PC-9 (cell line): ENCODE data around the gene LENG9. TPM values are rescaled to one million over a fixed set of nuclear protein-coding genes. Genes with fewer than 3 reads are reported as not detected.
"Not testable (repeated sequence)": the region's sequence is repeated elsewhere in the genome, so short reads cannot be mapped to it uniquely, and the experiment has no call there.

Experiments used
- BruUV-seq: library from RNA; stranded (reverse); fragments of 400-500 nt; replicated peaks from 2 replicates; lab custom pipeline; 2021; lab: Mats Ljungman, UMichigan
- CTCF ChIA-PET: fragments of 300-600 bp; sonication (Branson Sonifier 250); formaldehyde crosslinking; loops from one replicate; lab custom pipeline; 2022; ENCODE audit warnings: antibody characterized with exemption; lab: Charles Lee
- POLR2A ChIA-PET: fragments of 300-600 bp; sonication (Branson Sonifier 250); formaldehyde crosslinking; loops from one replicate; lab custom pipeline; 2022; ENCODE audit warnings: antibody characterized with exemption; ENCODE audit not compliant: unreplicated experiment; lab: Charles Lee
- DNase-seq, 2 experiments: peaks; one replicate each; pipeline versions ENCODE4 v3.0.0 to v3.0.0-alpha.2; 2015 to 2022; ENCODE audit warnings: mixed read lengths in 1 of 2
- H2AFZ ChIP-seq: fragments of 200-600 bp; sonication (generic); 2 replicates; pipeline ENCODE4 v1.8.1; 2017; ENCODE audit warnings: antibody characterized with exemption
- H3F3A ChIP-seq: fragments of 200-600 bp; sonication (generic); 2 replicates; pipeline ENCODE4 v1.8.1; 2017; ENCODE audit warnings: antibody characterized with exemption, mild to moderate bottlenecking, low read depth; ENCODE audit not compliant: insufficient read depth
- H3K27ac ChIP-seq: fragments of 200-600 bp; sonication (generic); 2 replicates; pipeline ENCODE4 v1.6.1; 2016; ENCODE audit warnings: mixed run types
- H3K27me3 ChIP-seq: fragments of 200-600 bp; sonication (generic); 2 replicates; pipeline ENCODE4 v1.6.1; 2016; ENCODE audit warnings: low read depth, mixed run types; ENCODE audit not compliant: insufficient read depth
- H3K36me3 ChIP-seq: fragments of 200-600 bp; sonication (generic); 2 replicates; pipeline ENCODE4 v1.6.1; 2016; ENCODE audit warnings: low read depth, mixed run types
- H3K4me1 ChIP-seq: fragments of 200-600 bp; sonication (generic); replicated peaks from 2 replicates; pipeline ENCODE4 v1.6.1; 2016; ENCODE audit warnings: mixed run types; ENCODE audit not compliant: insufficient read depth
- H3K4me2 ChIP-seq: fragments of 200-600 bp; sonication (generic); 2 replicates; pipeline ENCODE4 v1.6.1; 2017; ENCODE audit warnings: mixed run types
- H3K4me3 ChIP-seq: fragments of 200-600 bp; sonication (generic); 2 replicates; pipeline ENCODE4 v1.6.1; 2016; ENCODE audit warnings: mixed run types
- H3K79me2 ChIP-seq: fragments of 200-600 bp; sonication (generic); 2 replicates; pipeline ENCODE4 v1.6.1; 2017; ENCODE audit warnings: low read depth, mixed run types
- H3K9me2 ChIP-seq: fragments of 200-600 bp; sonication (generic); 2 replicates; pipeline ENCODE4 v1.8.1; 2017; ENCODE audit warnings: mild to moderate bottlenecking; ENCODE audit not compliant: insufficient read depth
- H3K9me3 ChIP-seq: fragments of 200-600 bp; sonication (generic); 2 replicates; pipeline ENCODE4 v1.8.1; 2016; ENCODE audit warnings: low read depth; ENCODE audit not compliant: insufficient read depth
- H4K20me1 ChIP-seq: fragments of 200-600 bp; sonication (generic); 2 replicates; pipeline ENCODE4 v1.8.1; 2017; ENCODE audit not compliant: insufficient read depth
- EZH2 ChIP-seq: fragments of 200-600 bp; sonication (generic); IDR thresholded peaks from 2 replicates; pipeline ENCODE4 v1.8.0; 2017; ENCODE audit warnings: antibody characterized with exemption, low read depth
- intact Hi-C: fragments of 100-400 bp; cut with micrococcal nuclease; formaldehyde crosslinking; loops from one replicate; pipeline ENCODE4 v1.10.0; 2022; ENCODE audit not compliant: unreplicated experiment
- total RNA-seq: library from RNA; stranded (reverse); gene quantifications from 2 replicates; pipeline ENCODE4 v1.2.3, GENCODE V29; 2021
- TF ChIP-seq, protein P1 (sequence below): fragments of 200-600 bp; sonication (generic); conservative IDR thresholded peaks from 2 replicates; pipeline ENCODE4 v1.6.1; 2017; ENCODE audit warnings: mixed run types, antibody characterized with exemption, mild to moderate bottlenecking, moderate library complexity

The LENG9 gene
- total RNA-seq, 1 experiment from 2014 or later = 7.0 TPM

DNA sequence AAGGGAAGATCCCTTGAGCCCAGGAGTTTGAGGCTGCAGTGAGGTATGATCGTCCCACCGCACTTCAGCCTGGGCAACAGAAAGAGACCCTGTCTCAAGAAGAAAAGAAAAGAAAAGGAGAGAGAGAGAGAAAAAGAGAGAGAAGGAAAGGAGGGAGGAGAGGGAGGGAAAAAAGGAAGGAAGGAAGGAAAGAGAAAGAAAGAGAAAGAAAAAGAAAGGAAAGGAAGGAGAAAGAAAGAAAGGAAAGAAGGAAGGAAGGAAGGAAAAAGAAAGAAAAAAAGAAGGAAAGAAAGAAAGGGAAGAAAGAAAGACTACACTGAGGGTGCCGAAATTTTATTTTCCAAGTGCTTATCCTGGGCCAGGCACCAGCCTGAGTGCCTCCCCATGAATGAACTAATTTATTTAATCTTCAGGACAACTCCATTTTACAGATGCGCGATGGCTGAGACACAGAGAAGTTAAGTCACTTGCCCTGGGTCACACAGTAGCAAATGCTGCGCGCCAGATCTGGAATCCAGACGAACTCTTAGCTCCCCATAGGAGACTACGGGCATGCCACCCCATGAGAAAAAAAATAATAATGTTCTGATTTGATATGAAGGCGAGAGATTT lies 6.8 kb upstream of the LENG9 start:
- Histone ChIP-seq H3K27me3 (peaks cover 18% of the 10 kb centered on the region; the same call in 1 of the 2 replicates), H3K4me3 (peak overlapping the region; percentile 63; the same call in 1 of the 2 replicates), H3K79me2 (no peaks in the 10 kb centered on the region), H3K4me1 (peaks cover 18% of the 10 kb centered on the region; the same call in 1 of the 2 replicates), H3K27ac (no peak overlapping the region), H2AFZ (no peak overlapping the region), H3K9me3 (no peaks in the 10 kb centered on the region), H4K20me1 (no peaks in the 10 kb centered on the region), H3K36me3 (no peaks in the 10 kb centered on the region), H3K4me2 (peak overlapping the region; percentile 85), H3K9me2 (no peaks in the 10 kb centered on the region), H3F3A (peaks cover 23% of the 10 kb centered on the region)
- ChIA-PET POLR2A (interaction anchor here (0.6 kb wide), 1 partner anchor 789 kb away, joined by 3 read pairs; the partner anchor contains the start of gene PPP6R1), CTCF (interaction anchor here (0.5 kb wide), 1 partner anchor 11 kb away, joined by 5 read pairs; no protein-coding TSS in a partner anchor)
- DNase-seq = no peak
- BruUV-seq = no TSS peak
- TF ChIP-seq, protein P1, sequence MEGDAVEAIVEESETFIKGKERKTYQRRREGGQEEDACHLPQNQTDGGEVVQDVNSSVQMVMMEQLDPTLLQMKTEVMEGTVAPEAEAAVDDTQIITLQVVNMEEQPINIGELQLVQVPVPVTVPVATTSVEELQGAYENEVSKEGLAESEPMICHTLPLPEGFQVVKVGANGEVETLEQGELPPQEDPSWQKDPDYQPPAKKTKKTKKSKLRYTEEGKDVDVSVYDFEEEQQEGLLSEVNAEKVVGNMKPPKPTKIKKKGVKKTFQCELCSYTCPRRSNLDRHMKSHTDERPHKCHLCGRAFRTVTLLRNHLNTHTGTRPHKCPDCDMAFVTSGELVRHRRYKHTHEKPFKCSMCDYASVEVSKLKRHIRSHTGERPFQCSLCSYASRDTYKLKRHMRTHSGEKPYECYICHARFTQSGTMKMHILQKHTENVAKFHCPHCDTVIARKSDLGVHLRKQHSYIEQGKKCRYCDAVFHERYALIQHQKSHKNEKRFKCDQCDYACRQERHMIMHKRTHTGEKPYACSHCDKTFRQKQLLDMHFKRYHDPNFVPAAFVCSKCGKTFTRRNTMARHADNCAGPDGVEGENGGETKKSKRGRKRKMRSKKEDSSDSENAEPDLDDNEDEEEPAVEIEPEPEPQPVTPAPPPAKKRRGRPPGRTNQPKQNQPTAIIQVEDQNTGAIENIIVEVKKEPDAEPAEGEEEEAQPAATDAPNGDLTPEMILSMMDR = no peak
- no peak for TF ChIP-seq EZH2
- intact Hi-C loops = no loop called here

DNA sequence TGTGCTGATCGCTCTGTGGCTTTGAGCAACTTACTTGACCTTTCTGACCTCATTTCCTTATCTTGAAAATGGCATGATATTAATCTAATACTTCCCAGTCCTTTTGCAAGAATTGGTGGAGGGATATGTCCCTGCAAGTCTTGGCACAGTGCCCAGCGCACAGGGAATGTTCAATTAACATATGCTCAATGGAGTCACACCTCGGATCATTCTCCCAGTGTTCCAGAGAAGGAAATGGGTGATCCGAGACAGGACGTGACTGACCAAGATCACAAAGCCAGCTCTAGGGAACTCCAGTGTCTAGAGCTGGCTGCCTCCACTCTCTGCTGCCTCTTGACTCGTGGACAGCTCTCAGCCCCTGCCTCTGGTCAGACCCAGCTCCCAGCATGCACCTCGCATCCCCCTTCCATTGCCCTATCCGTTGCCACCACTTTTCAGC lies 5.9 kb upstream of the LENG9 start:
- Histone ChIP-seq H3K4me1 (peaks cover 18% of the 10 kb centered on the region; the same call in 1 of the 2 replicates), H3K4me3 (no peak overlapping the region), H3K36me3 (no peaks in the 10 kb centered on the region), H3K9me2 (no peaks in the 10 kb centered on the region), H4K20me1 (no peaks in the 10 kb centered on the region), H3K27ac (no peak overlapping the region), H3F3A (peaks cover 27% of the 10 kb centered on the region), H3K79me2 (no peaks in the 10 kb centered on the region), H3K4me2 (no peak overlapping the region), H3K9me3 (no peaks in the 10 kb centered on the region), H2AFZ (no peak overlapping the region), H3K27me3 (peaks cover 18% of the 10 kb centered on the region; the same call in 1 of the 2 replicates)
- TF ChIP-seq, protein P1 = no peak
- no peak for TF ChIP-seq EZH2
- ChIA-PET CTCF (interaction anchor here (0.5 kb wide), 1 partner anchor 9 kb away, joined by 3 read pairs; no protein-coding TSS in a partner anchor), POLR2A (no interaction called here)
- no peak for DNase-seq
- no TSS peak for BruUV-seq
- intact Hi-C loops = loop anchor here (10.0 kb wide), 3 partner anchors 305 to 1005 kb away; partner anchors contain the start of genes RDH13 and ZNF628

DNA sequence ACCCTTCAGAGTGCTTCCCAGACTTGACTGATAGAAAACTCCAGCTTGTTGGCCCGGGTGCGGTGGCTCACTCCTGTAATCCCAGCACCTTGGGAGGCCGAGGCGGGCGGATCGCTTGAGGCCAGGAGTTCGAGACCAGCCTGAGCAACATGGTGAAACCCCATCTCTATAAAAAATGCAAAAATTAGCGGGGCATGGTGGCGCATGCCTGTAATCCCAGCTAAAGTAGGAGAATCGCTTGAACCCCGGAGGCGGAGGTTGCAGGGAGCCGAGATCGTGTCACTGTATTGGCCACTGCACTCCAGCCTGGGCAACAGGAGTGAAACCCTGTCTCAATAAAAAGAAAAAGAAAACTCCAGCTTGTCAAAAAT lies 2.5 kb upstream of the LENG9 start:
- POLR2A ChIA-PET = interaction anchor here (0.5 kb wide), 1 partner anchor 578 kb away, joined by 7 read pairs; no protein-coding TSS in a partner anchor
- CTCF ChIA-PET = interaction anchor here (0.5 kb wide), 1 partner anchor 427 kb away, joined by 16 read pairs; no protein-coding TSS in a partner anchor

More for the DNA sequence above, 2.5 kb upstream of the LENG9 start:
- H3K9me3 ChIP-seq, H3K9me2 ChIP-seq, BruUV-seq, H3K4me2 ChIP-seq, H3K27ac ChIP-seq, H2AFZ ChIP-seq, H3K36me3 ChIP-seq, H3K4me3 ChIP-seq, DNase-seq: not testable (repeated sequence)
- Histone ChIP-seq H4K20me1 (peaks cover 12% of the 10 kb centered on the region), H3K4me1 (peaks cover 28% of the 10 kb centered on the region), H3K79me2 (peaks cover 15% of the 10 kb centered on the region), H3K27me3 (peaks cover 15% of the 10 kb centered on the region; the same call in 1 of the 2 replicates), H3F3A (peaks cover 42% of the 10 kb centered on the region)
- intact Hi-C loops = loop anchor here (10.0 kb wide), 3 partner anchors 301 to 1009 kb away; partner anchors contain the start of genes RDH13 and ZNF628
